ENCODE measurements around the gene CDON. TPM values are rescaled to one million over a fixed set of nuclear protein-coding genes. Genes with fewer than 3 reads are reported as not detected.

Gene CDON
- total RNA-seq, 3 donors from 2014 or later (not counting 1 experiment from before 2014, with no cell fraction given): 0.25 to 0.38 TPM; not detected in 1

- no peak overlapping the region for H3K4me3 ChIP-seq (ENCODE audit: low read length)
- Mint-ChIP-seq H3K9me3 (no peaks in the 10 kb centered on the region), H3K36me3 (no peaks in the 10 kb centered on the region), H3K4me3 (no peak overlapping the region), H3K4me1 (no peaks in the 10 kb centered on the region), H3K27ac (no peak overlapping the region), H3K27me3 (ENCODE audit: low read depth in 2 of 2) (peaks cover 0 to 38% of the 10 kb centered on the region in 2 donors)
- TF ChIP-seq CTCF (IDR thresholded peaks at IDR 0.05): no peak
- no peak overlapping the region for H3K27ac ChIP-seq (ENCODE audit: low read length)
- WGBS (ENCODE audit: insufficient coverage): 81% methylated on average over 8 of the region's 8 CpGs
- no peaks in the 10 kb centered on the region for H3K36me3 ChIP-seq (ENCODE audit: control insufficient read depth, insufficient read depth, low read length)
- intact Hi-C loops (cut with micrococcal nuclease): no loop called here
- H3K4me1 ChIP-seq (ENCODE audit: control insufficient read depth, insufficient read depth, low read length): no peaks in the 10 kb centered on the region
- ATAC-seq (no peak), DNase-seq (no peak)
- H3K9me3 ChIP-seq (ENCODE audit: control insufficient read depth, insufficient read depth, low read length): no peaks in the 10 kb centered on the region
- peaks cover 4% of the 10 kb centered on the region for H3K27me3 ChIP-seq (ENCODE audit: control insufficient read depth, insufficient read depth, low read length)
Measured at GRCh38 chr11:126008956-126009355, 53.7 kb downstream of the CDON start.

DNA sequence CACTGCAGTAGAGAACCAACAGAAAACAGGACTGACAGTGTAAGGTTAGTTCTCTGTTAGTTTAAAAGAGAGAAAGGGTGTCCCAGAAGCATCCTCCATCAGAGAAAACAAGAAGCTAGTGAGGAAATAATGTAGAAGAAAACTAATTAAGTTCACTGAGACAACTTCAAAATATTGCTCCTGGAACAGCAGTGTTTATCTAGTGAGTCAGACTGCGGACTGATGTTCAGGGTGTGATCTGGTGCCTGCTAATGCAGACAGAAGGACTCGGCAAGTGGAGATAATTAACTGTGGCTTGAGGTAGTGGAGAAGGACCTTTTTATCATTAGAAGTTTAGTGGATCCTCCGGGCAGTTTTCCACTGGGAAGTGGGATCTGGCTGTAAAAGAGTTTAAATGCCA lies 55.4 kb downstream of the CDON start:
- no peak for DNase-seq
- TF ChIP-seq CTCF (IDR thresholded peaks at IDR 0.05): no peak
- intact Hi-C loops (cut with micrococcal nuclease): no loop called here
- Histone ChIP-seq H3K27ac (ENCODE audit: low read length) (no peak overlapping the region), H3K4me3 (ENCODE audit: low read length) (no peak overlapping the region), H3K4me1 (ENCODE audit: control insufficient read depth, insufficient read depth, low read length) (no peaks in the 10 kb centered on the region), H3K36me3 (ENCODE audit: control insufficient read depth, insufficient read depth, low read length) (no peaks in the 10 kb centered on the region), H3K27me3 (ENCODE audit: control insufficient read depth, insufficient read depth, low read length) (peaks cover 2% of the 10 kb centered on the region), H3K9me3 (ENCODE audit: control insufficient read depth, insufficient read depth, low read length) (no peaks in the 10 kb centered on the region)
- no peak for ATAC-seq
- no peak overlapping the region for H3K4me3 Mint-ChIP-seq
- no peaks in the 10 kb centered on the region for H3K4me1 Mint-ChIP-seq
- H3K27ac Mint-ChIP-seq: no peak overlapping the region
- peaks cover 10 to 38% of the 10 kb centered on the region in 2 donors for H3K27me3 Mint-ChIP-seq (ENCODE audit: low read depth in 2 of 2)
- peaks cover 0 to 2% of the 10 kb centered on the region in 2 donors for H3K9me3 Mint-ChIP-seq
- 75% methylated on average over 3 of the region's 3 CpGs for WGBS (ENCODE audit: insufficient coverage)
- no peaks in the 10 kb centered on the region for H3K36me3 Mint-ChIP-seq

GRCh38 chr11:126006068-126006467 lies 56.6 kb downstream of the CDON start:
- H3K36me3 Mint-ChIP-seq: no peaks in the 10 kb centered on the region
- no peaks in the 10 kb centered on the region for H3K9me3 ChIP-seq (ENCODE audit: control insufficient read depth, insufficient read depth, low read length)
- intact Hi-C loops (cut with micrococcal nuclease): no loop called here
- H3K4me1 Mint-ChIP-seq: no peaks in the 10 kb centered on the region
- no peak for DNase-seq
- no peak overlapping the region for H3K27ac Mint-ChIP-seq
- no peak overlapping the region for H3K4me3 ChIP-seq (ENCODE audit: low read length)
- H3K27me3 Mint-ChIP-seq (ENCODE audit: low read depth in 2 of 2): peaks cover 11 to 39% of the 10 kb centered on the region in 2 donors
- TF ChIP-seq CTCF (IDR thresholded peaks at IDR 0.05): no peak
- no peak overlapping the region for H3K27ac ChIP-seq (ENCODE audit: low read length)
- H3K36me3 ChIP-seq (ENCODE audit: control insufficient read depth, insufficient read depth, low read length): no peaks in the 10 kb centered on the region
- H3K9me3 Mint-ChIP-seq: peaks cover 0 to 2% of the 10 kb centered on the region in 2 donors
- WGBS (ENCODE audit: insufficient coverage): 70% methylated on average over 3 of the region's 4 CpGs
- ATAC-seq: no peak
- H3K4me1 ChIP-seq (ENCODE audit: control insufficient read depth, insufficient read depth, low read length): no peaks in the 10 kb centered on the region
- H3K27me3 ChIP-seq (ENCODE audit: control insufficient read depth, insufficient read depth, low read length): peaks cover 2% of the 10 kb centered on the region
- no peak overlapping the region for H3K4me3 Mint-ChIP-seq

- no peaks in the 10 kb centered on the region for H3K36me3 ChIP-seq (ENCODE audit: control insufficient read depth, insufficient read depth, low read length)
- intact Hi-C loops (cut with micrococcal nuclease): no loop called here
- H3K4me1 ChIP-seq (ENCODE audit: control insufficient read depth, insufficient read depth, low read length): no peaks in the 10 kb centered on the region
- no peaks in the 10 kb centered on the region for H3K4me1 Mint-ChIP-seq
- no peaks in the 10 kb centered on the region for H3K9me3 ChIP-seq (ENCODE audit: control insufficient read depth, insufficient read depth, low read length)
- H3K27me3 Mint-ChIP-seq (ENCODE audit: low read depth in 2 of 2): peaks cover 11 to 30% of the 10 kb centered on the region in 2 donors
- no peak overlapping the region for H3K4me3 ChIP-seq (ENCODE audit: low read length)
- H3K4me3 Mint-ChIP-seq: no peak overlapping the region
- TF ChIP-seq CTCF (IDR thresholded peaks at IDR 0.05): no peak
- 76% methylated on average over 3 of the region's 4 CpGs for WGBS (ENCODE audit: insufficient coverage)
- H3K9me3 Mint-ChIP-seq: peaks cover 0 to 2% of the 10 kb centered on the region in 2 donors
- DNase-seq: no peak
- H3K36me3 Mint-ChIP-seq: no peaks in the 10 kb centered on the region
- H3K27ac Mint-ChIP-seq: no peak overlapping the region
- no peak for ATAC-seq
- peaks cover 2% of the 10 kb centered on the region for H3K27me3 ChIP-seq (ENCODE audit: control insufficient read depth, insufficient read depth, low read length)
- H3K27ac ChIP-seq (ENCODE audit: low read length): no peak overlapping the region
Measured at GRCh38 chr11:126002181-126002580, 60.5 kb downstream of the CDON start.

Measured in natural killer cell (primary cell).